ENCODE results near the gene GPA33.

DNA sequence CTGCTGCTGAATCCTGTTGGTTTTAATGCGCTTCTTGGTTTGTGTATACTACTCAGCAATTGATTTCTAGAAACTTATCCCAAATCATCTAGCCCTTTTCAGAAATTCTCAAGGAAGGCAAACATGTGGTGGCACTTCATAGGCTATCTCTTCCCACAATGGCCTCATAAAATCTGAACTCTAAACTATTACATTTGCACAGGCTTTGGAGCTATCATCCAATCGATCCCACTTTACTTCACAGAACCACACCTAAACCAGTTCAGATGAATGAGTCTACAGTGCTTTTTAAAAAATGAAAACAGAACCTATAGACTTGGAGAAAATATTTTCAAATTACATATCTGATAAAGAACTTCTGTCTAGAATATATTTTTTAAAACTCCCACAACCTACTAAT is 10.6 kb upstream of the GPA33 start:
- TF ChIP-seq, protein P1, sequence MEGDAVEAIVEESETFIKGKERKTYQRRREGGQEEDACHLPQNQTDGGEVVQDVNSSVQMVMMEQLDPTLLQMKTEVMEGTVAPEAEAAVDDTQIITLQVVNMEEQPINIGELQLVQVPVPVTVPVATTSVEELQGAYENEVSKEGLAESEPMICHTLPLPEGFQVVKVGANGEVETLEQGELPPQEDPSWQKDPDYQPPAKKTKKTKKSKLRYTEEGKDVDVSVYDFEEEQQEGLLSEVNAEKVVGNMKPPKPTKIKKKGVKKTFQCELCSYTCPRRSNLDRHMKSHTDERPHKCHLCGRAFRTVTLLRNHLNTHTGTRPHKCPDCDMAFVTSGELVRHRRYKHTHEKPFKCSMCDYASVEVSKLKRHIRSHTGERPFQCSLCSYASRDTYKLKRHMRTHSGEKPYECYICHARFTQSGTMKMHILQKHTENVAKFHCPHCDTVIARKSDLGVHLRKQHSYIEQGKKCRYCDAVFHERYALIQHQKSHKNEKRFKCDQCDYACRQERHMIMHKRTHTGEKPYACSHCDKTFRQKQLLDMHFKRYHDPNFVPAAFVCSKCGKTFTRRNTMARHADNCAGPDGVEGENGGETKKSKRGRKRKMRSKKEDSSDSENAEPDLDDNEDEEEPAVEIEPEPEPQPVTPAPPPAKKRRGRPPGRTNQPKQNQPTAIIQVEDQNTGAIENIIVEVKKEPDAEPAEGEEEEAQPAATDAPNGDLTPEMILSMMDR (IDR thresholded peaks at IDR 0.05; ENCODE audit: low read depth, low read length): no peak
- TF ChIP-seq EZH2phosphoT487 (IDR thresholded peaks at IDR 0.05; ENCODE audit: low read depth): no peak

Data from OCI-LY3 (cell line).